ENCODE data around the gene STN1.

The STN1 gene

GRCh38 chr10:103879409-103879808, 38.6 kb downstream of the STN1 start:
- H3K4me1 Mint-ChIP-seq (ENCODE audit: low read depth), result no peaks in the 10 kb centered on the region
- no peak overlapping the region for H3K27ac Mint-ChIP-seq
- H3K36me3 Mint-ChIP-seq (ENCODE audit: low read depth), result peaks cover 45% of the 10 kb centered on the region
- H3K4me3 Mint-ChIP-seq, result no peak overlapping the region
- no peak for DNase-seq (ENCODE audit: low spot score)
- H3K9me3 Mint-ChIP-seq, result no peaks in the 10 kb centered on the region
- H3K27me3 Mint-ChIP-seq (ENCODE audit: low read depth), result no peaks in the 10 kb centered on the region

DNA sequence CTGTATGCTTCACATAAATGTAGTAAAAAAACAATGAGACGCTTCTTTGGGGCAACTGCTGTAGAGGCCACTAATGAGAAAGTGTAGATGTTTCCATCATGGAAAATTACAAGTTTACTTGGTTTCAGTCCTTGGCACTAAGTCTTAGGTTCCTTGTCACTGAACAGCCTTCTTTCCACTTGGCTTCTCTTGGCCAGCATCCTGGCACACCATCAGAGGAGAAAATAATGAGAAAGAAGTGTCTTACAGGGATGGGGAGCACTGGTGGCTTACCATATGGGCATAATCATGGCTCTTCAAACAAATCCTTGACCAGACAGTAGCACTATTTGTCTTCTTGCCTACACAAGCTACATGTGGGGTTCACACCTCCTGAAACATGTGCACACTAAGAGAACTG, 40.1 kb downstream of the STN1 start:
- peaks cover 36% of the 10 kb centered on the region for H3K36me3 Mint-ChIP-seq (ENCODE audit: low read depth)
- H3K9me3 Mint-ChIP-seq, result no peaks in the 10 kb centered on the region
- DNase-seq (ENCODE audit: low spot score), result no peak
- H3K4me3 Mint-ChIP-seq, result no peak overlapping the region
- no peak overlapping the region for H3K27ac Mint-ChIP-seq
- no peaks in the 10 kb centered on the region for H3K27me3 Mint-ChIP-seq (ENCODE audit: low read depth)
- H3K4me1 Mint-ChIP-seq (ENCODE audit: low read depth), result no peaks in the 10 kb centered on the region

GRCh38 chr10:103876155-103876554, 41.8 kb downstream of the STN1 start:
- Mint-ChIP-seq H3K27me3 (ENCODE audit: low read depth) (no peaks in the 10 kb centered on the region), H3K36me3 (ENCODE audit: low read depth) (peaks cover 26% of the 10 kb centered on the region), H3K4me1 (ENCODE audit: low read depth) (no peaks in the 10 kb centered on the region), H3K9me3 (no peaks in the 10 kb centered on the region), H3K4me3 (no peak overlapping the region), H3K27ac (no peak overlapping the region)
- DNase-seq (ENCODE audit: low spot score), result no peak

- DNase-seq (ENCODE audit: low spot score), result no peak
- Mint-ChIP-seq H3K4me3 (no peak overlapping the region), H3K9me3 (no peaks in the 10 kb centered on the region), H3K36me3 (ENCODE audit: low read depth) (peaks cover 15% of the 10 kb centered on the region), H3K27me3 (ENCODE audit: low read depth) (no peaks in the 10 kb centered on the region), H3K27ac (no peak overlapping the region), H3K4me1 (ENCODE audit: low read depth) (no peaks in the 10 kb centered on the region)
Measured at GRCh38 chr10:103874730-103875129, 43.3 kb downstream of the STN1 start.

DNA sequence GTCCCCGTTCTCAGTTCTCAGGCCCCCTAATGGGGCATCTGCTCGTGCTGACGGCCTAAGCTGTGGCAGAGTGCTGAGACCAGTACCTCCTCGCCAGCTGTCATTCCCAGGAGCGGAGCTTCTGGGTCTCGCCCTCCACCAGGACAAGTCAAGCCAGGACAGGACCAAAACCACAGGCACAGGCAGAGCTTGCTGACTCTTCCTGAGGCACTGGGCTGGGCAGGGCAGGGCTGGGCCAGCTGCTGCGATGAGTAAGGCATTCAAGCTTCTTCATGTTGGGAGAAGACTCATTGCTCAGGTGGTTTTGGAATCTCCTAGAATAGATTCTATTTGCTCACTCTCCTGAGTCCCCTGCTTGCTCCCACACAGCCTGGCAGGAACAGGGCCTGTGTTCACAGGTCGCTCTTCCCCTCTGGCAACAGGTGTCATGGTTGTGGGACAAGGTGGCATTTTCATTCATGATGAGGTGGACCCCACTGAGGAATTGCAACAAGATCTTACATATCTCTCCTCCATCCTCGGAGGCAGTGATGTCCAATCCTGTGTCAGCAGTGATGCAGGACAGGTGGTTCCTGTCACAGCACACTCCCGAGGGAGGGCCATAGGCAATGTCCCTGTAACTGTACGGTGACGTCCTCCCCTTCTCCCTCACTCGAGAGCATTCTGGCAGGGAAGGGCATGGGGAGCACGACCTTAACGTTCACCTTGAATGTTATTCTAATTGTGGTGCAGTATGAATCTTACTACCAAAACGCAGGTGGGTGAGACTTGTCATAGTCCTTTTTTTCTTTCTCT, 45.6 kb downstream of the STN1 start:
- Mint-ChIP-seq H3K27ac (no peak overlapping the region), H3K27me3 (ENCODE audit: low read depth) (no peaks in the 10 kb centered on the region), H3K4me1 (ENCODE audit: low read depth) (no peaks in the 10 kb centered on the region), H3K4me3 (no peak overlapping the region), H3K9me3 (no peaks in the 10 kb centered on the region), H3K36me3 (ENCODE audit: low read depth) (peaks cover 1% of the 10 kb centered on the region)
- no peak for DNase-seq (ENCODE audit: low spot score)

DNA sequence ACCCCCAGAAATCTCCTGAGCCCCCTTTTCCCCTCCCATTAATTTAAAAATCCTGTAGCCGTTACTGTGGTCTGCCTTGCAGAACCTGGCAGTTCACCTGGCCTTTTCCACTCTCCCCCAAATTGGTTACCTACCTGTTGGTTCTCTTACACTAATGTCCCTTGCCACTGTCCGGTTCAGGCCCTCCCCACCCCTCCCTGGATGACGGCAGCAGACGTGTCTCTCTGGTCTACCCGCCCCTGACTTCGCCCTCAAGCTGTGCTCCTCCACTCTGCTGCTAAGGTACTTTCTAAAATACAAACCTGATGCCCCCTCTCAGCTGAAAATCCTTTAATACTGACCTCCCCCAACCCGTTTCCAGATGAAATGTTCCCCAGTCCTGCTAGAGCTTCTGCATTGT, 47.0 kb downstream of the STN1 start:
- Mint-ChIP-seq H3K27me3 (ENCODE audit: low read depth) (no peaks in the 10 kb centered on the region), H3K36me3 (ENCODE audit: low read depth) (no peaks in the 10 kb centered on the region), H3K27ac (no peak overlapping the region), H3K4me3 (no peak overlapping the region), H3K9me3 (no peaks in the 10 kb centered on the region), H3K4me1 (ENCODE audit: low read depth) (no peaks in the 10 kb centered on the region)
- DNase-seq (ENCODE audit: low spot score), result no peak

GRCh38 chr10:103870516-103870915, 47.5 kb downstream of the STN1 start:
- Mint-ChIP-seq H3K4me1 (ENCODE audit: low read depth) (no peaks in the 10 kb centered on the region), H3K27me3 (ENCODE audit: low read depth) (no peaks in the 10 kb centered on the region), H3K27ac (no peak overlapping the region), H3K4me3 (no peak overlapping the region), H3K36me3 (ENCODE audit: low read depth) (no peaks in the 10 kb centered on the region), H3K9me3 (peaks cover 4% of the 10 kb centered on the region)
- no peak for DNase-seq (ENCODE audit: low spot score)

GRCh38 chr10:103869336-103869735, 48.6 kb downstream of the STN1 start:
- no peak overlapping the region for H3K4me3 Mint-ChIP-seq
- no peaks in the 10 kb centered on the region for H3K4me1 Mint-ChIP-seq (ENCODE audit: low read depth)
- H3K27ac Mint-ChIP-seq, result no peak overlapping the region
- DNase-seq (ENCODE audit: low spot score), result no peak
- peaks cover 4% of the 10 kb centered on the region for H3K27me3 Mint-ChIP-seq (ENCODE audit: low read depth)
- peaks cover 13% of the 10 kb centered on the region for H3K9me3 Mint-ChIP-seq
- H3K36me3 Mint-ChIP-seq (ENCODE audit: low read depth), result no peaks in the 10 kb centered on the region

- Mint-ChIP-seq H3K27me3 (ENCODE audit: low read depth) (peaks cover 7% of the 10 kb centered on the region), H3K36me3 (ENCODE audit: low read depth) (no peaks in the 10 kb centered on the region), H3K27ac (no peak overlapping the region), H3K4me3 (no peak overlapping the region), H3K9me3 (peaks cover 13% of the 10 kb centered on the region), H3K4me1 (ENCODE audit: low read depth) (no peaks in the 10 kb centered on the region)
- no peak for DNase-seq (ENCODE audit: low spot score)
Measured at GRCh38 chr10:103868200-103868599, 49.8 kb downstream of the STN1 start.

GRCh38 chr10:103861505-103861904, 56.5 kb downstream of the STN1 start:
- H3K36me3 Mint-ChIP-seq (ENCODE audit: low read depth), result no peaks in the 10 kb centered on the region
- no peaks in the 10 kb centered on the region for H3K4me1 Mint-ChIP-seq (ENCODE audit: low read depth)
- no peak for DNase-seq (ENCODE audit: low spot score)
- peaks cover 13% of the 10 kb centered on the region for H3K9me3 Mint-ChIP-seq
- no peak overlapping the region for H3K27ac Mint-ChIP-seq
- H3K27me3 Mint-ChIP-seq (ENCODE audit: low read depth), result peaks cover 38% of the 10 kb centered on the region
- H3K4me3 Mint-ChIP-seq, result no peak overlapping the region

GRCh38 chr10:103859161-103860086, 58.6 kb downstream of the STN1 start:
- H3K4me1 Mint-ChIP-seq (ENCODE audit: low read depth), result peaks cover 5% of the 10 kb centered on the region
- H3K27me3 Mint-ChIP-seq (ENCODE audit: low read depth), result peaks cover 46% of the 10 kb centered on the region
- no peak overlapping the region for H3K4me3 Mint-ChIP-seq
- no peaks in the 10 kb centered on the region for H3K36me3 Mint-ChIP-seq (ENCODE audit: low read depth)
- no peaks in the 10 kb centered on the region for H3K9me3 Mint-ChIP-seq
- DNase-seq (ENCODE audit: low spot score), result peak; percentile 27
- no peak overlapping the region for H3K27ac Mint-ChIP-seq

DNA sequence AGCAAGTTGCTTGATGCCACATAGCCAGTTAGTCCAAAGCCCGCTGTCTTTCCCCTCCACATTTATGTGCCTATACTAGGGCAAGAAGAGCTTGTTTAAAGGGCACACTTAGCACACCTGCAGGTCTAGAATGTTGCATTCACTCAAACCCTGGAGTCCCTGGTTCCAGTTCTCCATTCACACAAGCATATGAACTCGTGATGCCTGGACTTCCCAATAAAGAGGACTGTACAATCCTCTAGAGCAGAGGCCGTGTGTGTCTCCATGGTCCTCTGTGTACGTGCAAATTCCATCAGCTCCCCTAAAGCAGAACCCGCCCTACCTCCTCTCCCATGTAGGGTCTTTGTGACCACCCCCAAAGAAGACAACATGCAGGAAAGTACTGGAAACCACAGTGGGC, 59.6 kb downstream of the STN1 start:
- Mint-ChIP-seq H3K4me1 (ENCODE audit: low read depth) (peaks cover 9% of the 10 kb centered on the region), H3K27ac (no peak overlapping the region), H3K9me3 (no peaks in the 10 kb centered on the region), H3K36me3 (ENCODE audit: low read depth) (no peaks in the 10 kb centered on the region), H3K4me3 (no peak overlapping the region), H3K27me3 (ENCODE audit: low read depth) (peaks cover 53% of the 10 kb centered on the region)
- no peak for DNase-seq (ENCODE audit: low spot score)

DNA sequence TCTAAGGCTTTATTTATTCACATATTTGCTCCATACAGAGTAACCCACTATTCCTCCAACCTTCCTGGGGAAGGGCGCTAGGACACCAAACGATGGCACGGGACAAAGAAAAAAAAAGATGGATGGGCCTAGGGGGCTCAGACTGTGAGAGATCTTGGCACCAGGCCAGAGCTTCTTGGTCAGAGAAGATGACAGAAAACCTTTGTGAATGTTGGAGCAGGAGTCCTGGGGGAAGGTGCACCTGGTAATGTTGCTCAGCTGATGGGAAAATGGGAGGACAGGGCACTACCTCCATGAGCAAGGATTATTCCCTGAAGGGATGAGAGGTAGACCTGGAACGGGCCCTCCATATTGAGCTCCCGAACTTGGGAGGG, 61.2 kb downstream of the STN1 start:
- Mint-ChIP-seq H3K4me3 (no peak overlapping the region), H3K9me3 (no peaks in the 10 kb centered on the region), H3K27me3 (ENCODE audit: low read depth) (peaks cover 66% of the 10 kb centered on the region), H3K36me3 (ENCODE audit: low read depth) (no peaks in the 10 kb centered on the region), H3K27ac (no peak overlapping the region), H3K4me1 (ENCODE audit: low read depth) (peaks cover 9% of the 10 kb centered on the region)
- DNase-seq (ENCODE audit: low spot score), result no peak
